Memory B cell (primary cell): ENCODE data around the gene MYO5A.
"Not testable (repeated sequence)": the region's sequence is repeated elsewhere in the genome, so short reads cannot be mapped to it uniquely, and the experiment has no call there.

Source experiments
- ATAC-seq: fragments of 150-1000 bp; cut with Tn5 transposase; 2 replicates; pipeline ENCODE4 v1.10.0; 2021; ENCODE audit warnings: low read depth, mild to moderate bottlenecking, moderate library complexity
- DNase-seq, 2 donors: peaks; one replicate each; pipeline ENCODE4 v3.0.0; 2022; ENCODE audit warnings: low spot score in 2 of 2
- H3K27ac Mint-ChIP-seq: one replicate; pipeline ENCODE4 v1.8.0; 2022; ENCODE audit warnings: mild to moderate bottlenecking, moderate library complexity, mixed read lengths
- H3K27me3 Mint-ChIP-seq: one replicate; pipeline ENCODE4 v1.8.0; 2022; ENCODE audit warnings: mixed read lengths
- H3K36me3 Mint-ChIP-seq: one replicate; pipeline ENCODE4 v1.8.0; 2022; ENCODE audit warnings: mild to moderate bottlenecking, mixed read lengths
- H3K4me1 Mint-ChIP-seq: one replicate; pipeline ENCODE4 v1.8.0; 2022; ENCODE audit warnings: mixed read lengths
- H3K4me3 Mint-ChIP-seq: one replicate; pipeline ENCODE4 v1.8.0; 2022; ENCODE audit warnings: mild to moderate bottlenecking, moderate library complexity, mixed read lengths
- H3K9me3 Mint-ChIP-seq: one replicate; pipeline ENCODE4 v1.8.0; 2022; ENCODE audit warnings: mixed read lengths

MYO5A gene

DNA sequence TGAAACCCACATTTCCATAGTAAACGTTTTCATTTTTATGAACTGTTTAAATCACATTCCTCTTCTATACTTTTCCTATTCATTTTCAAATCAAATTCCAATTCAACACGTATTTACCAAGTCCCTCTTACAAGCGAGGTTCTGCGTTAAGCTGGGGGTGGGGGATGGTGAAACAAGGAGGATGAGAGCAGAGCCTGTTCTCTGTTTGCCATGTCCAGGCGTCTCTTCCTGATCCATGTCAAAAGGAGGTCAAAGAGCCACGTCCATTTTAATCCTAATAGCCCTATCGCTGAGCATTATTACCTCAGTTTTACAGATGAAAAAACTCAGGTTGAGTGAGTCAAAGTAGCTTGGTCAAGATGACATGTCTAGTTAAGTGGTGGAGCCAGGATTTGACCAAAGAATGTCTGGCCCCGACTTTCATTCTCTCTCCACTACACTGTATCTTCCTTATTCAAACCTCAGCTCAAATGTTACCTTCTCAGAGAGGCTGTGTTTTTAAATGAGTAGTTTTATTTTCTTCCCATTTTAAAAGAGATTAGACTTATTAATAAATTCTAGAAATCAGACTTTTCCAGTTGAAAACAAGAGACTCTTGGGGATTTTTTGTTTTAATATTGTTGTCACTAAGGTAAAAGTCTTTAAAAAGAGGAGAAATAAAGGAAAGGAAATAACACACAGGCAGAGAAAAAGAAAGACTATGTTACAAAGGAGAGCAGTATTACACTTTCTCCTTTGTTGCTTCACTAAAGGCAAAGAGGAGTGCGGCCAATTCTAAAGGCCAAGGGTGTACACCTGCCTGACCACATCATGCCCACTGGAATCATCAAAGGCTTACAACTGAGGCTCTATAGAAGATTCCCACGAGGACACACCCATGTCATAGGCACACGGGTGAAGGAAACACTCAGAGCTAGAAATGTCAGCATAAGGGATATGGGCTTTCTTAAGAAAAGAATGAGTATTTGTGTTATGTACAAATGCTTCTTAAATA, 42.4 kb downstream of the MYO5A start:
- ATAC-seq (no peak), DNase-seq (no peak)
- Mint-ChIP-seq H3K9me3 (peaks cover 2% of the 10 kb centered on the region), H3K27ac (peak overlapping the region; percentile 24), H3K36me3 (peaks cover 2% of the 10 kb centered on the region), H3K4me3 (no peak overlapping the region), H3K27me3 (no peaks in the 10 kb centered on the region), H3K4me1 (peaks cover 38% of the 10 kb centered on the region)

DNA sequence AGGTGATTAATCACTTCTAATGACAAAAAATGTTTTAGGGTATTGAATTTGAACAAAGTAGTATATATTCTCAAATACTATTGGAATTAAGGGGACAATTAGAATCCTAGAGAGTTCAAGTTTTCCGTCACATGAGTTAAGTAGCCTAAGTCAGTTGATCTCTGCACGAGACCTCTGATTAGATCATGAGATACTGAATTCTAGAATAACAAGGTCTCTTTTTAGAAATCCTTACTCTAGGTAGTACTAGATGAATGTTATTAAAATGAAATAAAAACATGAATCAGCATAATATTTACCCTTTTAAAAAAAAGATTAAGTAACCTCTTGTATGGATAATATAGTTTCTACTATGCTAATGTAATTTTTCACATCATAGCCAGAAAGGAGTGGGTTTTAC, 43.4 kb downstream of the MYO5A start:
- Mint-ChIP-seq H3K9me3 (no peaks in the 10 kb centered on the region), H3K36me3 (peaks cover 2% of the 10 kb centered on the region), H3K4me3 (no peak overlapping the region), H3K4me1 (peaks cover 44% of the 10 kb centered on the region), H3K27ac (no peak overlapping the region), H3K27me3 (no peaks in the 10 kb centered on the region)
- DNase-seq (no peak), ATAC-seq (no peak)

DNA sequence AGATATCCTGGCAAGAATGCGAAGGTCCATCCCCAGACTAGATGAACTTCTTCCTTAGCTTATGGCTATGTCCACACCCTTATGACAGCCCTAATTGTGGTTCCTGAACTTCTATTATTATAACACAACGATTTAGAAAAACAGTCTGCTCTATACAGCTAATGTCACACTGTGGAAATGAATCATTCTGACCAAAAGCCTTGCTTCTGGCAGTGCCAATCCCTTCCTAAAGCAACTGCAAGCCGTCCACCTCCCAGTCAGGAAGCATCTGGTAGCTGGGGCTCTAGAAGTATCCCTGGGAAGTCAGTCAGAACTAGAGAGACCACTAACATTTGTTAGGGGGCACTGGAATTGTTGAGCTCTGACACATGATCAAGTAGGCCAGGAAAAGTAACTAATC, 45.0 kb downstream of the MYO5A start:
- H3K36me3 Mint-ChIP-seq = peaks cover 2% of the 10 kb centered on the region
- ATAC-seq (no peak), DNase-seq (no peak)
- H3K4me1 Mint-ChIP-seq = peaks cover 46% of the 10 kb centered on the region
- no peaks in the 10 kb centered on the region for H3K9me3 Mint-ChIP-seq
- H3K27ac Mint-ChIP-seq = peak overlapping the region; percentile 74
- no peaks in the 10 kb centered on the region for H3K27me3 Mint-ChIP-seq
- H3K4me3 Mint-ChIP-seq = no peak overlapping the region

DNA sequence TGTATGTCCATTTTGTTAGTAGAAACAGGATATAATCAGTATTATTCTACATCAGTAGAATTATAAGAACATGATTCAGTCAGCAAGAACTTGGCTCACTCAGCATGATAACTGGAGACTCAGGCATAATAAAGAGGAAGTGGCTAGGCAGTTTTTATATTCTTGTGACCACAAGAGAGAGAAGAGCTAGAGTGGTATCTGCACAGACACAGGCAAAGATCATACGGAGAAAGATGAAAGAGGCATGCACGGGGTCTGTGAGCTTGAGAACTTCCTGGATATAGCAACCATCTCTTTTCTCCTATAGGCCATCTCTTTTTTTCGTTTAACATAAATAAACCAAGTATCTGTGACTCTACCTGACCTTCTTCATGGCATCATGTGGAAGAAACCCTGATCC, 46.8 kb downstream of the MYO5A start:
- peak; percentile 16 to 58 for DNase-seq
- peaks cover 50% of the 10 kb centered on the region for H3K4me1 Mint-ChIP-seq

DNA sequence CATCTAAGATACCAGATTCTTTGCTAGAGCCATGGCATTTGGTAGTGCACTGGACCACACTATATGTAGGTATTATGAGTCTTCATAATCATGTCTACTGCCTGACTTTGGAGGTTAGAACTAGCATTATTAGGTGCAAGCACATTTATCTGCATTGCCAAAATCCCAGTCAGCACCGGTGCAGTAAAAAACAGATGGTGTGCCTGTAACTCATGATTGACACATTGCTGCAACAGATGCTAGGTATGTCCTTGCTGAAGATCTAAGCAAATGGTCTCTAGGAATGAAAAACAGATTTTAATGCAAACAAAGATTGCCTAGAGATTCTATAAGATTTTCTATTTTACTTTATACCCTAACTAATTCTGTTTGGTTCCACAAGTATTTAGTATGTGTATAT, 47.7 kb downstream of the MYO5A start:
- peaks cover 4% of the 10 kb centered on the region for H3K36me3 Mint-ChIP-seq
- H3K27me3 Mint-ChIP-seq = no peaks in the 10 kb centered on the region
- no peak overlapping the region for H3K27ac Mint-ChIP-seq
- no peak overlapping the region for H3K4me3 Mint-ChIP-seq
- no peak for DNase-seq
- H3K4me1 Mint-ChIP-seq = peaks cover 48% of the 10 kb centered on the region
- ATAC-seq = no peak
- no peaks in the 10 kb centered on the region for H3K9me3 Mint-ChIP-seq

More for the DNA sequence above, 46.8 kb downstream of the MYO5A start:
- Mint-ChIP-seq H3K27me3 (no peaks in the 10 kb centered on the region), H3K36me3 (peaks cover 6% of the 10 kb centered on the region), H3K27ac (peak overlapping the region; percentile 74), H3K9me3 (no peaks in the 10 kb centered on the region), H3K4me3 (peak overlapping the region; percentile 0)
- ATAC-seq = peak; percentile 100

DNA sequence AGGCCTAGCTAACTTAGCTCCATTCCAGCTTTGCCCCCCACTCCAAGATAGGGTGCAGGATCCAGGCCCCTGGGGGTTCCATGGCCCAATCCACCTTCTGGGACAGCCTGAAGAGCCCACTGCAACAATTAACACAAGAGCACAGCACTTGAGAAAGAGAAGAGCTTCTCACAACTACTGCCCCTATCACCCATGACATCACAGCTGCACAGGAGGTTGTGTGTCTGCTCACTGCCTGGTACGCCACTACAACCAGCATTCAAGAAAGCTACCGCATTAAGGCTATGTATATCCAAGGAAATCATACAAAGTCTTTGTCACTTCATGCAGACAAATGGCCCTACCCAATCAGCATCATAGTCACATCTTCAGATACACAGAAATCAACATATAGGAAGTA, 62.0 kb downstream of the MYO5A start:
- peaks cover 39% of the 10 kb centered on the region for H3K4me1 Mint-ChIP-seq
- ATAC-seq (no peak), DNase-seq (no peak)
- H3K9me3 Mint-ChIP-seq = peaks cover 3% of the 10 kb centered on the region
- peak overlapping the region; percentile 22 for H3K27ac Mint-ChIP-seq
- peaks cover 7% of the 10 kb centered on the region for H3K36me3 Mint-ChIP-seq
- no peaks in the 10 kb centered on the region for H3K27me3 Mint-ChIP-seq
- H3K4me3 Mint-ChIP-seq = no peak overlapping the region

DNA sequence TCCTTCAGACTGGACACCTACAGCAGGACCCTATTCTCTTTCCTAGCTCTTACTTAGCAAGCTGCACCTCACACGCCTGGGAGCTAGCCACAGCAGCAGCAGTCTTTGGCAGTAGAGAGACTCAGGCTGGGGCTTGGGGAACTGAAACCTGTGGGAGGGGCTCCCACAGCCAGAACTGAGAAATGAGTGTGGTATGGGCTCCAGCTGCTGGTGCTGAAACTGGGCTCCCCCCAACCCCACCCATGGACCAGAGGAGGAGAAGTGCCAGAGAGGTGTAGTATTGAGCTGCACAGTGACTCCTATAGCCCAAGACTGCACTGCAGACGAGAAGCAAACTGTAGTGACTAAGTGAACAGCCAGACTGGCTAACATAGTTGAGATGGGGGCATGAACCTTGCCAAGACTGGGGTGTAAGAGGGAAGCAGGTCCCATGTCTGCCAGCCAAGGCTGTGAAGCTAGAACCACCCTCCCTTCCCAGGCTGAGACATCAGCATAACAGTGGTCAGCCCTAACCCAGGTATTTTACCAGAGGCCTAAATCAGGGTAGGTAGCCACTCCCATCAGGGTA, 62.5 kb downstream of the MYO5A start:
- Mint-ChIP-seq H3K27ac (peak overlapping the region; percentile 22), H3K9me3 (peaks cover 3% of the 10 kb centered on the region), H3K4me3 (peak overlapping the region; percentile 28), H3K36me3 (peaks cover 7% of the 10 kb centered on the region), H3K27me3 (no peaks in the 10 kb centered on the region), H3K4me1 (peaks cover 34% of the 10 kb centered on the region)
- DNase-seq (peak; percentile 76 to 89), ATAC-seq (peak; percentile 98)

DNA sequence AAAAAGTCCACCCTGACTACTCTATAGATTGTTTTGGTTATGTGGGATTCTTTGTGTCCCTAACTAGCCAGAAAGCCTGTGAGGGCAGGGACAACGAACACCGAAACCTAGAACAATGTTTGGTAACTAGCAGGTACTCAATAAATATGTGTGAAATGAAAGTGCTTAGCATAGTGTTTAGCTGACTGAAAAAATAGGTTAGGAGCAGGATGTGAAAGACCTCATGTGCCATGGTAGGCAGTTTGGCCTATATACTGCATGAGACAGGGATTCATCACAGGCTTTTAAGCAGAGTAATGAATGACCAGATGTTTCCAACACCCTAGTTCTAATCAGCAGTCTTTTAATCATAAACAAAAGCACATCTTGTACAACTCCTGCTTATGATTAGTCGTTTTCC, 64.2 kb downstream of the MYO5A start:
- Mint-ChIP-seq H3K4me1 (peaks cover 28% of the 10 kb centered on the region), H3K9me3 (peaks cover 3% of the 10 kb centered on the region), H3K4me3 (peak overlapping the region; percentile 49), H3K36me3 (peaks cover 7% of the 10 kb centered on the region), H3K27ac (peak overlapping the region; percentile 79), H3K27me3 (no peaks in the 10 kb centered on the region)
- ATAC-seq = no peak
- no peak for DNase-seq

DNA sequence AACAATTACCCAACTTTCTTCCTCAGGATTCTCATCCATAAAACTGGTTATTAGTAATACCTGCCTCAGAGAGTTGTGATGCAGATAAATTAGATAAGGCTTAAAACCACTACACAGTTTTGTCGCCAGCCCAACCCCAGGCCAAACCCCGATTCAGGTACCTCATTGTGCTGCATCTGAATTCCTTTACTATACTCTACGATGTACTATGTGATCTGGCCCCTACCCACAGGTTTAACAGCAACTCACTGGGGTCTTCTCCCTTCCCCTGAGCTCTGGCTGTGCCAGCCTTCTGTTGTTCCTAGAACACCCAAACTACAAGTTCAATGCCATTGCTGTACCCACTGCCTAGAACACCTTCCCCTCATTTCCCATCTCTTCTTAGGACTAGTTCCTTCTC, 64.6 kb downstream of the MYO5A start:
- DNase-seq (no peak), ATAC-seq (no peak)
- Mint-ChIP-seq H3K27me3 (no peaks in the 10 kb centered on the region), H3K4me3 (peak overlapping the region; percentile 49), H3K36me3 (peaks cover 9% of the 10 kb centered on the region), H3K9me3 (peaks cover 3% of the 10 kb centered on the region), H3K27ac (peak overlapping the region; percentile 79), H3K4me1 (peaks cover 25% of the 10 kb centered on the region)

DNA sequence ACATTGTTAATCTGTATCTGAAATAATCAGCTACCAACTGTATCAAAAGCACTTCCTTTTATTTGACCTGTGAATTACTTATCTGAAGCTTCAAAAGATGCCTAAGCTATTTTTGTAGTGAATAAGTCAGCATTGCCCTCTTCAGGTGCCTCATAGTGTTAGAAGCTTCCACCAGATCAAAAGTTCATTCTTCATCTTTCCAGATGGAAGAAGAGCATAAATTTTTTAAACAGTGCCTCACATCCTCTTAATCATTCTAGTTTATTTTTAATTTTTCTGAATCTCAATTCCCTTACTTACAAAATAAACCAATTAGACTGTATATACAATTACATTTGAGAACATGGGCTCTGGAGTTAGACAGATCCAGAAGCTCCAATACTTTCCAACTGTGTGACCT, 65.0 kb downstream of the MYO5A start:
- peaks cover 9% of the 10 kb centered on the region for H3K36me3 Mint-ChIP-seq
- ATAC-seq (no peak), DNase-seq (no peak)
- H3K9me3 Mint-ChIP-seq = peaks cover 3% of the 10 kb centered on the region
- H3K4me3 Mint-ChIP-seq = no peak overlapping the region
- H3K27ac Mint-ChIP-seq = peak overlapping the region; percentile 79
- H3K4me1 Mint-ChIP-seq = peaks cover 25% of the 10 kb centered on the region
- no peaks in the 10 kb centered on the region for H3K27me3 Mint-ChIP-seq

DNA sequence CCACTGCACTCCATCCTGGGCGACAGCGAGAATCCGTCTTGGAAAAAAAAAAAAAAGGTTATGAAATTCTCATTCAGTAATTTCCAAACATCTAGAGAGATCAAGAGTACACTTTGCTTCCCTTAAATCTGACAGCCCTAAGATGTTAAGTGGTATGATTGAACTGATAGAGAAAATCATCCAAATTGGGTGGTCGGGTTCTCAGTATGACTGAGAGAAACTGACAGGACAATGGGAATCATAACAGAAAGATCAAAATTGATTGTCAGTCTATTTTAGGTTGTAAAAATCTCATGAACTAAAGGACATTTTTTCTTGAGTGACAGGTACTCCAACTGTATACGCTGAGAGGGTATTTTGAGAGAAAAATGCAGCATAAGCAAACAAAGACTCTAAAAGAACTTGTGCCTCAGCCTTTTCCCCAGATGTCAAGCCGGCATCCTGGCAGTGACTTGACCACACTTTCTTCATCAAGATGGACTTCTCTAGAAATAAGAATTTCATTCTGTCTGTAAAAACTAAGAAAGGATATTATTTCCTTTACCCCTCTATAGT, 65.8 kb downstream of the MYO5A start:
- Mint-ChIP-seq H3K4me3 (no peak overlapping the region), H3K27me3 (no peaks in the 10 kb centered on the region), H3K4me1 (peaks cover 25% of the 10 kb centered on the region), H3K9me3 (peaks cover 3% of the 10 kb centered on the region), H3K27ac (peak overlapping the region; percentile 35), H3K36me3 (peaks cover 9% of the 10 kb centered on the region)
- DNase-seq = no peak
- no peak for ATAC-seq

DNA sequence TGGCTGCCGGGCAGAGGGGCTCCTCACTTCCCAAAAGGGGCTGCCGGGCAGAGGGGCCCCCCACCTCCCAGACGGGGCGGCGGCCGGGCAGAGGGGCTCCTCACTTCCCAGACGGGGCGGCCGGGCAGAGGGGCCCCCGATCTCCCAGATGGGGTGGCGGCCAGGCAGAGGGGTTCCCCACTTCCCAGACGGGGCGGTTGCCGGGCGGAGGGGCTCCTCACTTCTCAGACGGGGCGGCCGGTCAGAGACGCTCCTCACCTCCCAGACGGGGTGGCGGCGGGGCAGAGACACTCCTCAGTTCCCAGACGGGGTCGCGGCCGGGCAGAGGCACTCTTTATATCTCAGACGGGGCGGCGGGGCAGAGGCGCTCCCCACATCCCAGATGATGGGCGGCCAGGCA, 69.0 kb downstream of the MYO5A start:
- H3K9me3 Mint-ChIP-seq, H3K27me3 Mint-ChIP-seq, ATAC-seq, H3K27ac Mint-ChIP-seq, DNase-seq, H3K4me3 Mint-ChIP-seq: not testable (repeated sequence)
- Mint-ChIP-seq H3K4me1 (peaks cover 14% of the 10 kb centered on the region), H3K36me3 (peaks cover 18% of the 10 kb centered on the region)

DNA sequence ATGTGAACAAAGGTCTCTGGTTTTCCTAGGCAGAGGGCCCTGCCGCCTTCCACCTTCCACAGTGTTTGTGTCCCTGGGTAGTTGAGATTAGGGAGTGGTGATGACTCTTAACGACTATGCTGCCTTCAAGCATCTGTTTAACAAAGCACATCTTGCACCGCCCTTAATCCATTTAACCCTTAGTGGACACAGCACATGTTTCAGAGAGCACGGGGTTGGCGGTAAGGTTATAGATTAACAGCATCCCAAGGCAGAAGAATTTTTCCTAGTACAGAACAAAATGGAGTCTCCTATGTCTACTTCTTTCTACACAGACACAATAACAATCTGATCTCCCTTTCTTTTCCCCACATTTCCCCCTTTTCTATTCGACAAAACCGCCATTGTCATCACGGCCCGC, 69.4 kb downstream of the MYO5A start:
- H3K27ac Mint-ChIP-seq, ATAC-seq, DNase-seq, H3K4me3 Mint-ChIP-seq, H3K27me3 Mint-ChIP-seq: not testable (repeated sequence)
- Mint-ChIP-seq H3K36me3 (peaks cover 20% of the 10 kb centered on the region), H3K4me1 (peaks cover 16% of the 10 kb centered on the region), H3K9me3 (peaks cover 10% of the 10 kb centered on the region)
